GM04504 (cell line): Measurements from ENCODE around the gene HRC.

Source experiments
- DNase-seq: peaks from one replicate; pipeline ENCODE4 v3.0.0-alpha.2; 2012; ENCODE audit warnings: low read depth

The HRC gene

GRCh38 chr19:49114630-49115363, 40.4 kb downstream of the HRC start:
- DNase-seq: no peak

GRCh38 chr19:49113762-49114629, 41.2 kb downstream of the HRC start, which contains the start of gene LIN7B:
Gene LIN7B, plus strand, starts transcription at chr19:49114370. Its CDS starts 35 bp downstream, at chr19:49114405.
- DNase-seq: no peak

- DNase-seq: no peak
Observed at GRCh38 chr19:49111218-49111998, 43.8 kb downstream of the HRC start.

- DNase-seq: no peak
Observed at GRCh38 chr19:49110567-49110966, 44.6 kb downstream of the HRC start.

GRCh38 chr19:49109569-49110233, 45.5 kb downstream of the HRC start:
- DNase-seq: no peak

- no peak for DNase-seq
Observed at GRCh38 chr19:49109051-49109450, 46.1 kb downstream of the HRC start.

GRCh38 chr19:49107625-49108459, 47.4 kb downstream of the HRC start:
- DNase-seq: no peak

- DNase-seq: no peak
Observed at GRCh38 chr19:49106648-49107135, 48.5 kb downstream of the HRC start.

- no peak for DNase-seq
Observed at GRCh38 chr19:49104229-49104864, 50.8 kb downstream of the HRC start.

GRCh38 chr19:49103331-49104085, 51.7 kb downstream of the HRC start:
- DNase-seq: no peak

GRCh38 chr19:49102303-49102702, 52.9 kb downstream of the HRC start:
- DNase-seq: no peak
